KOPT-K1 (cell line): Measurements from ENCODE around the gene NXF1.
A peak's percentile ranks its signal among the peaks of the same experiment; 100 is the strongest.

ENCODE experiments used
- H3K27ac ChIP-seq: fragments of 200-600 bp; sonication (generic); 2 replicates; pipeline ENCODE4 v1.5.1; 2016; ENCODE audit warnings: antibody characterized with exemption, mild to moderate bottlenecking, low read depth, low read length; ENCODE audit not compliant: poor library complexity, severe bottlenecking
- H3K36me3 ChIP-seq: fragments of 200-600 bp; sonication (generic); 2 replicates; pipeline ENCODE4 v1.5.1; 2017; ENCODE audit warnings: antibody characterized with exemption, mild to moderate bottlenecking, low read length, moderate library complexity; ENCODE audit not compliant: insufficient read depth
- H3K9me3 ChIP-seq: fragments of 200-600 bp; sonication (generic); 2 replicates; pipeline ENCODE4 v1.5.1; 2017; ENCODE audit warnings: antibody characterized with exemption, low read length, mild to moderate bottlenecking; ENCODE audit not compliant: insufficient read depth, poor library complexity, severe bottlenecking

NXF1 gene

DNA sequence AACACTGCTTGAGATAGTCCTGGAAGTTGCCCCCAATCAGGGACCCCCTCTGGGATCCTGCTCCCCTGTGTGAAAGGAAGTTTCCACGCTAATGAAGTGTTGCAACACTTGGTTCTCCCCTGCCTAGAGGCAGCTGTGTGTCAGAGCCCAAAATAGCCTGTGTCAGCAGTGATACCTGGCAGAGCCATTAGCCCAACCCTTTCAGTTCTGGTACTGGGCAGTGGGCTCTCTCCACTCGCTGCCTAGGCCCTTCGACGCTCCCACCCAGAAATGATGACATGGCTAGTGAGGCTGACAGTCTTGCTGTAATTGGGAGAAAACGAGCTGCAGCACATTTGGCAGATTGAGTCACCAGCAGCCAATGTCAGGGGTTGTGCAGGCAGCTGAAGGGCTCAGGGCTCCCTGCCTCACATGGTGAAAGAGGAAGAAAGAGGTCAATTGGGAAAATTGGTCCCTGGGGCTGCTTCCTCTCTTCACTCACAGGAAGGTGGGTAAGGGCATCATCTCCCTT lies 1.4 kb upstream of the NXF1 start:
- H3K36me3 ChIP-seq: peaks cover 24% of the 10 kb centered on the region
- peak overlapping the region; percentile 85 for H3K27ac ChIP-seq
- H3K9me3 ChIP-seq: no peaks in the 10 kb centered on the region

DNA sequence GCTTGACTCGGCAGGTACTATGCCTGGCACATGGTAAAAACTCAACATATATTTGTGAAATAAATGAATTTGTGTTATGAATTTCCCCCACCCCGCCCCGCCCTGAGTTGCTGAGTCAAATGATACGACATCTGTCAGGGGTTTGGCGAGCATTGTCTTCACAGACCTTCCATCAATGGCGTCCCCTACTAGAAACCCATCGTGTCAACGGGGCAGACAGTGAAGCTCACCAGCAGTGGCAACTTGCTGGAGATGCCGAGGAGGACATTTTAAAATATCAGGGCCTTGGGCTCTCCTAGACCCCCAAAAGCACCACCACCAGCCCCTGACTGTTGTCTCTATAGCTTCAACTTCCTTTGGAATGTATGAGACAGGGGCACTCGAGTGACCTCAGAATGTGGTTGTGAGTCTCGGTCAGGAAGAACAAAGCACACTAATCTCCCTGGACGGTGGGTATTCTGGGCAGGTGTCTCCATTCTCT lies 761 bp upstream of the NXF1 start:
- H3K9me3 ChIP-seq: no peaks in the 10 kb centered on the region
- H3K27ac ChIP-seq: peak overlapping the region; percentile 85
- peaks cover 31% of the 10 kb centered on the region for H3K36me3 ChIP-seq

DNA sequence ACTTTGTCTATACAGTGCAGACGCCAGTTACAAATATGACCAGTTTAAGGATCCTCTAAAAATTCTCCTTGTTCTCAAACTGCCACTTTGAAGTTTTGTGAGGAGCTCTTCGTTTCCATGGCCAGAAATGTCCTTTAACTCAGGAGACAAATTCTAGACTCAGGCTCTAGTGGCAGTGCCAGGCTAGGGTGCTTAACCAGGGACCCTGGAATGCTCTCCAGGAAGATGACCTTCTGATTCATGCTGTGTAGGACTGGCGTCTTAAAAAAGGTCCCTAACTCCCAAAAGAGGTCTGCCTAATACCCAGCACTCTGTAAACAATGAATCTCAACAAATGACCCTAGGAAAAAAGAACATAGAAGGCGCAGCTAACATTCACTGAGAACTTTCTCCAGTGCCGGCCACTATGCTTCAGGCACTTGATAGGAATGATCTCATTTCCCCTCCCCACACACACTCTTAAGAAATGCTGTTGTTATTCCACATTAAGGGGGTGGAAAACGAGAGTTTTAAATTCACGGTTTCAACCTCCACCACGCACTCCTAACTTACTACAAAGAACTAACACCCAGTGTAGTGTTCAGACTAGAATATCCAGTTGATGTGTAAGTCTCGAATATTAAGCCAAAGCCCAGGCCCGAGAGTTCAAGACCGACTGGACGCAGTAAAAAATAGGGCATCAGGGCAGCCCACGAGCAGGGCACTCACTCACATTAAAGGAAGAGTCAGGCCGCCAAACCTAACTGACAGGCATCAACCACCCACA lies 747 bp downstream of the NXF1 start:
- Histone ChIP-seq H3K27ac (peak overlapping the region; percentile 85), H3K9me3 (no peaks in the 10 kb centered on the region), H3K36me3 (peaks cover 46% of the 10 kb centered on the region)

DNA sequence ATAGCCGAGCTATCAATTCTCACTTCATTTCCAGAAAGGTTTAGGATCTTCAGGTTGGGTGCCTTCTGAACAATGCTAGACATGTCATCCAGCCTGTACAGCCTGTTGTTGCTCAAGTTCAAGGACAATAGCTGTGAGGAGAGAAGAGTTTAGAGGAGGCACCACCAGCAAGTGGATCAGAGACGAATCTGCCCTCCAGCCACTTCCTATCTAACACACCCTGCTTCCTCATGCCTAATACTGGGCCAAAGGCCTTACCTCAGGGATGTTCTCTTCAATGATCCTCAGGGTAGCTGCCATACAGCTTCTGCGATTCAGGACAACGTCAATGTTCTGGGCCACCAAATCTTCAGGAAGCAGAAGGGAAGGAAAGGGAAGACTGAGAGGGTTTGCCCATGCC lies 4.2 kb downstream of the NXF1 start:
- Histone ChIP-seq H3K27ac (no peak overlapping the region), H3K36me3 (peaks cover 80% of the 10 kb centered on the region), H3K9me3 (no peaks in the 10 kb centered on the region)

DNA sequence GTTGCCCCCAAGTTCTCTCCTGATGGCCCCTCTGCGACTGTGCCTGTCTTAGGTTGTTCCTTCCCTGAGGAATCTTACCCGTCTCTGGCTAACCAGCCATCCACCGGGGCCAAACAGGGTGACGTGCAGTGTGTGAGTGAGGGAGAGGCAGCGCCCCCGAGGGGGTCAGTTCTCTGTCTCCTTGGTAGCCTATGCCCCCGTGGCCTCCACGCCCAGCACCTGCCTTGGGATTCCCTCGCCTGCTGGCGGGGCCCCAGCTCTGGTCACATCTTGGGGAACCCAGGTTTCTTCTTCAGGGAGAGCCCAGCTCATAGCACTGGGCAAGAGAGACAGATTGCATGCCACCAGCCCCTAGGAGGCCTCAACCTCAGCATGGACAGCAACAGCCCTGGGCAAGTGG lies 5.8 kb downstream of the NXF1 start:
- no peaks in the 10 kb centered on the region for H3K9me3 ChIP-seq
- no peak overlapping the region for H3K27ac ChIP-seq
- peaks cover 96% of the 10 kb centered on the region for H3K36me3 ChIP-seq

DNA sequence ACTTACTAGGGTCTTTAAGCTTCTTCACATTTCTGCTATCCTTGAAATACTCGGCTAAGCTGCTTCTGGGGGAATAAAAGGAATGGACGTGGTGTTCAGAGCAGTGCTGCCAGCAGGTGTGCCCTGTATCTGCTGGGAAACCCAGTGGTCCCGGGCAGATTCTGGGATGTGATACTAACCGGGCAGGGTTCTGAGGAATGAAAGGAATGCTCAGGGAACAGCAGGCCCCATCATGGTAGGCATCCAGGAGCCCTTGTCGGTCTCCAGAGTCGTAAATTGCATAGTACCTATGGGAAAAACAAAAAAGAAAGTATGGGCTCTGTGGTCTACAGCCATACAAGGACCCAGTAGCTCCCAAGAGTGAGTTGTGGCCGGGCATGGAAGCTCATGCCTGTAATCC lies 9.0 kb downstream of the NXF1 start:
- no peaks in the 10 kb centered on the region for H3K9me3 ChIP-seq
- peaks cover 93% of the 10 kb centered on the region for H3K36me3 ChIP-seq
- H3K27ac ChIP-seq: no peak overlapping the region

DNA sequence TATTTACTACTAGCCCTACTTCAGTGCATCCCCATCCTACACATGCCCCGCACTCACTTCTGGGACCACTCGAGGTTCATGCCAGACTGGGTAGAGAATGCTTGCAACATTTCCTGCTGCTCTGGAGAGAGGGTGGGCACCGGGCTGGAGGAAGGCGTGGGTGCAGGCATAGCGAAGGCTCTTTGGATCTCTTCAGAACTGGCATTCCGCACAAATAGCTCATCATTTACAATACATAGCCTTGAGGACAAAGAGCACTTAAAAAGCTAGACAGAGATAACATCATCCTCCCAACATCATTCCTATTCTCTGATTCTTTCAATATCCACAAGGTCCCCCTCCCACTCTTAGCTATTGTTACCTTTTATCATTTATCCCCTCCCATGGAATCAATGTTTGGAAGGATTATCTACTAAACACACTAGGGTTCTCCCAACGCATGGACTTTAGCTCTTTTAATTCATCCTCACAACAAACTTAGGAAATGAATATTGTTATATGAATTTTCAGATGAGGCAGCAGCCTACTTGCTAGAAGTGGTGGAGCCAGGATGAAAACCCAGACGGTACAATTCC lies 11.0 kb downstream of the NXF1 start:
- H3K36me3 ChIP-seq: peaks cover 90% of the 10 kb centered on the region
- no peak overlapping the region for H3K27ac ChIP-seq
- H3K9me3 ChIP-seq: no peaks in the 10 kb centered on the region

GRCh38 chr11:62792202-62792575 lies 13.1 kb downstream of the NXF1 start:
- peak overlapping the region; percentile 85 for H3K27ac ChIP-seq
- no peaks in the 10 kb centered on the region for H3K9me3 ChIP-seq
- peaks cover 75% of the 10 kb centered on the region for H3K36me3 ChIP-seq

DNA sequence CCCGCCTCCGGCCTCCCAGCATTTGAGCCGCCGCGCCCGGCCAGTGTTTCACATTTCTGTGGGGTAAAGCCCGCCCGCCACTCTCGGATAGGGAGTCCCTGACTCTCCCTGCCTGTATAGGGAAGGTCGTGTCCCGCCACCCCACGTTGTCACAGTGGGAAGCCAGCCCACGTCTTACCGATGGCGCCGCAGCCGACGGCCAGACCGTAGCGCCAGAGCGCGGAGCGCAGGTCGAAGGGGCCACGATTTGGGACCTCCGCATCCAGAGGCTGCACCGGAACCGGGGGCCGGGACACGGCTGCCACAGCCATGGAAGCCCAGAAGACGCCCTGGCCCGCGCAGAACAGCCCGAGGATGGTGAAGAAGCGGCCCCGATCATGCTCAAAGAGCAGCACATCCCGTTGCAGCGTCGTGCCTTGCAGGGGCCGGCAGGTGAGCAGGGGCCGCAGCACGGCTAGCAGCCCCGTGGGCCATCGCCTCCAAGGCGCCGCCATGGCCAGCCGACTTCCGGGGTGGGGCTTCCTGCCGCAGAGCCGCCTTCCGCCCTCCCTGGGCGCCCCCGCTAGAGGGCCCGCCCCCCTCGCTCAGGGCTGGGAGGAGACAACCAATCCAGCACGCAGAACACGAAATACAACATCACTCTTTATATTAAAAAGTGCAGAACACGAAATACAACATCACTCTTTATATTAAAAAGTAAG lies 13.6 kb downstream of the NXF1 start, which contains the start of gene TMEM223:
TSS of gene TMEM223 (minus strand) at position 506 of the 701 bp plus-strand sequence. CDS start at position 494, 12 bp downstream.
- Histone ChIP-seq H3K27ac (peak within 1 kb of the TSS; percentile 85), H3K9me3 (no peaks in the 10 kb centered on the region), H3K36me3 (peaks cover 70% of the 10 kb centered on the region)

- peaks cover 62% of the 10 kb centered on the region for H3K36me3 ChIP-seq
- H3K9me3 ChIP-seq: no peaks in the 10 kb centered on the region
- H3K27ac ChIP-seq: no peak overlapping the region
Measured at GRCh38 chr11:62789576-62789975, 15.7 kb downstream of the NXF1 start.

GRCh38 chr11:62788991-62789390 lies 16.2 kb downstream of the NXF1 start:
- H3K36me3 ChIP-seq: peaks cover 56% of the 10 kb centered on the region
- no peaks in the 10 kb centered on the region for H3K9me3 ChIP-seq
- H3K27ac ChIP-seq: no peak overlapping the region

- no peaks in the 10 kb centered on the region for H3K9me3 ChIP-seq
- H3K36me3 ChIP-seq: peaks cover 52% of the 10 kb centered on the region
- peak within 1 kb of the TSS; percentile 91 for H3K27ac ChIP-seq
Measured at GRCh38 chr11:62787005-62787759, 18.1 kb downstream of the NXF1 start, which contains the start of gene TMEM179B. Gene TMEM179B (plus strand): TSS chr11:62787402. CDS start chr11:62787432, 30 bp downstream.

DNA sequence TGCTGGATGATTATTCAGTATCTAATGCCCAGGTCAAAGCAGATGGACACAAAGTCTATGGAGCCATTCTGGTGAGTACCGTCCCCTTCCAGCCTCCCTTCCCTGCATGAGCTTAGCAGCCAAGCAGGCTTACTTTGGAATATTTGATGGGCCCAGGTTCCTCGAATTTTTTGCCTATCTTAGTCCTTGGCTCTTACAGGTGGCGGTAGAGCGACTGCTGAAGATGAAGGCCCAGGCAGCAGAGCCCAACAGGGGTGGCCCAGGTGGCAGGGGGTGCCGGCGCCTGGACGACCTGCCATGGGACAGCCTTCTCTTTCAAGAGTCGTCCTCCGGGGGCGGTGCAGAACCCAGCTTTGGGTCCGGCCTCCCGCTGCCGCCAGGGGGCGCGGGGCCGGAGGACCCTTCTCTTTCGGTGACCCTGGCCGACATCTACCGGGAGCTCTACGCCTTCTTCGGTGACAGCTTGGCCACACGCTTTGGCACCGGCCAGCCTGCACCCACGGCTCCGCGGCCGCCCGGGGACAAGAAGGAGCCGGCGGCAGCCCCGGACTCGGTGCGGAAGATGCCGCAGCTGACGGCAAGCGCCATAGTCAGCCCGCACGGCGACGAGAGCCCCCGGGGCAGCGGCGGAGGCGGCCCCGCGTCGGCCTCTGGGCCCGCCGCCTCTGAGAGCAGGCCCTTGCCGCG lies 18.8 kb downstream of the NXF1 start:
- Histone ChIP-seq H3K9me3 (no peaks in the 10 kb centered on the region), H3K36me3 (peaks cover 57% of the 10 kb centered on the region), H3K27ac (peak overlapping the region; percentile 91)

GRCh38 chr11:62782753-62783152 lies 22.5 kb downstream of the NXF1 start:
- Histone ChIP-seq H3K36me3 (peaks cover 62% of the 10 kb centered on the region), H3K27ac (no peak overlapping the region), H3K9me3 (no peaks in the 10 kb centered on the region)
